IPS-11a (cell line): ENCODE data around the gene COL4A2.
"Not testable (repeated sequence)": the region's sequence is repeated elsewhere in the genome, so short reads cannot be mapped to it uniquely, and the experiment has no call there.

Source experiments
- H3K4me3 ChIP-seq: one replicate; pipeline ENCODE4 v1.5.1; 2013; ENCODE audit warnings: low read depth, low read length, control low read depth

The COL4A2 gene

DNA sequence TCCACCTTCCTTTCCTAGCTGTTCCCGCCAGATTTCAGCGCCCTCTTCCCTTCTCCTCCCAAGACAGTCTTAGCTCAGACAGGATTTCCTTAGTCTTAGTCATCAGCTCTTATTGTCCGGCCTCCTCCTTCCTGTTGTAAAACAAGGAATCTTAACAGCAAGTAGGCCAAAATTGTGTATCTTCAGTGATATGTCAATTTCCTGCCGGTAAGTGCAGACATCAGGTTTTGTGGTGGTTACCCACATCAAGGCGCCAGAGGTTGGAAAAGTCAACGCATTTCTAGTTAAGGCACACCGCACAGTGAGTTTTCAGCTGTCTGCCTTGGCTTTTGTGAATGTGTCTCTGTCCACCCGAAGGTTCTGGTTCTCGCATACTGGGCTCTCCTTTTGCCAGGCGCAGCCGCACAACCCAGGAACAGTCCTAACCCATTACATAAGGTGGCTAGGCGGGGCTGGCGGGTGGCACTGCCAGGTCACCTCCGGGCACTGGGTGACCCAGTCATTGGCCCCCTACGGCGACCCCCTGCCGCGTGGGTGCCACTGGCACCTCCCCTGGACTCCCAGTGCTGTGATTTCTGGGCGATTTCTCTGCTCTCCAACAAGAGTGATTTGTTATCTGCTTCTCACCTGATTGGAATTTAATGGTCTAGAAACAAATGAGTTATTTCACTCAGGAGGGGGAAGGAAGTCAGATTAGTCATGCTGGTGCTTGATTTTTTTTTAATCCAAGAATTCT lies 12.9 kb downstream of the COL4A2 start:
- no peak overlapping the region for H3K4me3 ChIP-seq

DNA sequence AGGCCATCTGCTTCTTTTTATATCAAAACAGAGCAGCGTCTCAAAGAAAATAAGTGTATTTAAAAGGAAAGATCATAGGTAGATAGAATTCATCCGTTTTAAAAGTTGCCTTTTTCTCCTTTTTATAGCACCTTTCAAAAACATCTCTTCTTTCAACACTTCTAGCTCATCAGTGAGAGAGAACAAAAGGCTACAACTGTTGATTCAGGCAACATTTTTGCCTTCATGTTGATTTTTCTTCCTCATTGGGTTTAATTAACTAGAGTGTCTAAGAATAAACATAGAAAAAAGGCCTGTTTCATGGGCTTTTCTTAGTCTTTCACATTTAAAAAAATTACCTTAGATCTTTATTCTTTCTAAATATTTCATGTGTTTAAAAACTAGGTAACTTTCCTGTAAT lies 13.6 kb downstream of the COL4A2 start:
- H3K4me3 ChIP-seq: no peak overlapping the region

DNA sequence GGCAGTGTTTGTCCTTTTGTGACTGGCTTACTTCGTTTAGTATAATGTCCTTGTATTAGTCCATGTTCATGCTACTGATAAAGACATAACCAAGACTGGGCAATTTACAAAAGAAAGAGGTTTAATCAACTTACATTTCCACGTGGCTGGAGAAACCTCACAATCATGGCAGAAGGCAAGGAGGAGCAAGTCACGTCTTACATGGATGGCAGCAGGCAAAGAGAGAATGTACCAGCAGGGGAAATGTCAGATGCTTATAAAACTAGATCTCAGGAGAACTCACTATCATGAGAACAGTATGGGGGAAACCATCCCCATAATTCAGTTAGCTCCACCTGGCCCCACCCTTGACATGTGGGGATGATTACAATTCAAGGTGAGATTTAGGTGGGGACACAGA lies 14.5 kb downstream of the COL4A2 start:
- not testable (repeated sequence) for H3K4me3 ChIP-seq

DNA sequence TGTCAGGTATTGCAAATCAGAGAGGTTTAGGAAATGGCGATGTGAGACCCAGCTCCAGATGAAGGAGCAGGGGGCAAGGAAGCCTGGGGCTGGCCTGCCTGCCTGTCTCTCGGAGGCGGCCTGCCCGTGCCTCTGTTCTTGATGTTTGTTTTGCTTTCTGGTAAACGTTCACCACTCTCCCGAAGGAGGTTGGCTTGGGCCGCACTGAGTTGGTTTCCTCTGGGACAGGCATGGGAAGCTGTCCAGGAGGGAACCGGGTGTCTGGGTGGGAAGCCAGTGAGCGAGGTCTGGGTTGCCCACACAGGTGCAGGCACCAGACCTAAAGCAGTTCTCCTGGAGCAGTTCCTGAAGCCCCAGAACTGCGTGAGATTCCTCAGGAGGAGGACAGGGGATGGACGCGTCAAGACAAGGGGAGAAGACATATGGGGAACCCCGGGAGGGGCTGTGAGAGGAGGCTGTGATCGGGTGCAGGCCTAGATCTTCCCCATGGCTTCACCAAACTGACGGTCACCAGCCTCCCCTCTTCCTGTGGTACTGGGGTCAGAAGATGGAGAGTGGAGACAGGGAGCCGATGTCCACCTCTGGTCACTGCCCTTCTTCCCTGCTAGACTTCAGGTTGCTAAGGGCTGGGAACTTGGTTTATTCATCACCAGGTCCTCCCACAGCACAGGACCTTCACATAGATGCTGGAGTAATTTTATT lies 15.2 kb downstream of the COL4A2 start:
- no peak overlapping the region for H3K4me3 ChIP-seq

DNA sequence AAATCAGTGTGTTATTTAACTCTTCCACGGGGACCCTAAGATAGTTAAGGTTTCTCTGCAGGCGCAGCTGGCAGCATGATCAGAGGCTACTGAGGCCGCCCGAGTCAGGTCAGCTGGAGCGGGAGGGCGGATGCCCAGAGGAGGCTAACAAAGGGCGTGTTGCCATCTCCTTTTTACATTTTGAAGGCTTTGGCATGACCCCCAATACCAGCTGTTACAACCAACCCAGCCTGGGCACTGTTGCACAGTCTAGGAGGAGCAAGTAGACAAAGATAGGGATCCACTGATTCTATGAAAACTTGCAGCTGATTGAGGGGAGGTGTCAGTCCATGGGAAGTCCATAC lies 15.7 kb downstream of the COL4A2 start:
- no peak overlapping the region for H3K4me3 ChIP-seq

DNA sequence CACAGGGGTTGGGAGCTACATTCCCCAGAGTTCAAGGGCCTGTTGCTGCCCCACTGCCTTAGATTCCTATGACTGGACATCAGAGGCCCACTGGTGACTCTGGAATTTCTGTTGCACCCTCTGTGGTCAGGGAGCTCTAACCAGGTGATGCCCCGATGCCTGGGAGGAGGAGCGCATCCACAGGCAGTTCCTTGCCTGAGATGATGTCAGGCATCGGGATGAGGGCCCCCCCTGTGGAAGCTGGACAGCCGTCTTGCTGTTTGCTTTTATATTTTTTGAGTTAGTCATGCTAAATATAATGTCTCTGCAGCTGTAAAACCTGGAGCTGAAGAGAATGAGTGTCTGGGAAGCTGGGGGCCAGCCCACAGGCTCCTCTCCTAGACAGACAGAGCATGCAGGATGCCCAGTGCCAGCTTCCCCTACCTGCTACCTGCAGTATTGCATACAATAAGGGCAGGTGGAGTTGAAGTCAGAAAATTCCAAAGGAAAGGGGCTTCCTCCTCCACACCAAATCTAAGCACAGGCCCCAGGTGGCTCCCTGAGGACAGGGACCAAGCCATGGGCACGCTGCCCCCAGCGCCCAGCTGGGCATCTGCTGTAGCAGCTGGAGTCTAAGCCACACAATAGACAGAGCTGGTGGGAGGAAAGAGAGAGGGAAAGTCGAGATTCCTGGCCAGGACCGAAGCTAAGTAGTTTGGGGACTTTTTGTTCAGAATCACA lies 16.2 kb downstream of the COL4A2 start:
- H3K4me3 ChIP-seq: no peak overlapping the region

DNA sequence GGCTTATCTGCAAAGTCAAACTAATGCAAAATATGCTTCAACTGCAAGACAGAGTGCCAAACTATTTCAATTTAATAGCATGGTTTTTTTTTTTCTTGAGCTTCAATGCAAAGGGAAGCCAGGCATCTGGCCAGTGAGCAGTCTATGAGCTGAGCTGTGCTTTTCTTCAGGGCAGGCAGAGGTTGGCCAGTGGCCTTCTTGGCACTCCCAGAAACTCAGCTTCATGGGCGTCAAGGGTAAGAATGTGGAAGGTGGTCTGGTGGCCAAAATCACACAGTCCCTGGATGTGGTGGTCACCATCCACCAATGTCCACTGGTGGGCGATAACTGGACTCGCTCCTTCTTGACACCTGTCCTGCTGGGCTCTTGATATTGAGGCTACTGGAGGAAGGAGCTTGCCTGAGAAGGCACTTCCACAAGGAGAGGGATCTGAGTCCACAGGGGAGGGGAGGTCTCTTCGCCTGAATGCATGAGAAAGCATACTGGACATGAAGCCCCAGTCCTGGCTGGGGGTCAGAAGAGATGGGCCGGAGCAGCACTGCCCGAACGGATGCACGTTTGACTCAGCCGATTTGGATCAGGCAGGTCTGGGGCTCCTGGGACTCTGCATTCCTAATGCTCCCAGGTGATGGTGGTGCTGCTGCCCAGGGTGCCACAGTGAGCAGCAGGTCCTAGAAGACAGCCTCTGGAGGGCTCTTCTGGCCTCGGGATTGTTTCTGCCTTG lies 17.1 kb downstream of the COL4A2 start:
- no peak overlapping the region for H3K4me3 ChIP-seq

DNA sequence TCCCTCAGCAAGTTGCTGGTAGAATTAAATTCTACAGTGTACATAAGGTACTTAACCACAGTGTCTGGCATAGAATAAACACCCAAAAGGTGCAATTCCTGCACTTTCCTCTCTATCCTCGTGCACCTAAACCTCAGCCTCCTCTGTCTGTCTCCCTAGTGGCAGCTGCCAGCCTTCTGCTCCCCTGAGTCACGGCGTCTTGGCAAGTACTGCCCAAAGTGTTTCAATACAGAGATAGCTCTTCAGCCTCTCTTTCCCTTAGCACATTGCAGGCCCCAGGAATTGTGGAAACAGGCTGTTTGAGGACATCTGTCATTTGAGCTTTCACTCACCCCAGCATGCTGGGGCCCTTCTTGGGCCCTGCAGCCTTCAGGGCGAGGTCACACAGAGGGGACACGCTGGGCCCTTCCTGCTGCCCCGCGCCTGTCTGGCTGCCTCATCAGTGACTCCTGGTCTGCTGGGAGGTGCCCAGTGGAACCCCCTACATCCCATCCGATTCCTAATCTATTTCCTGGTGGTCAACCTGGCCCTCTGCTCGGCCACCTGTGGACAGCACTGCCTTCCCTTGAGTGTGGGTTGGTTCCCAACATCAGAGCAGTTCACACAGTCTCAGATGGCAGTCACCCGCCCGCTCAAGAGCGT lies 19.3 kb downstream of the COL4A2 start:
- no peak overlapping the region for H3K4me3 ChIP-seq

DNA sequence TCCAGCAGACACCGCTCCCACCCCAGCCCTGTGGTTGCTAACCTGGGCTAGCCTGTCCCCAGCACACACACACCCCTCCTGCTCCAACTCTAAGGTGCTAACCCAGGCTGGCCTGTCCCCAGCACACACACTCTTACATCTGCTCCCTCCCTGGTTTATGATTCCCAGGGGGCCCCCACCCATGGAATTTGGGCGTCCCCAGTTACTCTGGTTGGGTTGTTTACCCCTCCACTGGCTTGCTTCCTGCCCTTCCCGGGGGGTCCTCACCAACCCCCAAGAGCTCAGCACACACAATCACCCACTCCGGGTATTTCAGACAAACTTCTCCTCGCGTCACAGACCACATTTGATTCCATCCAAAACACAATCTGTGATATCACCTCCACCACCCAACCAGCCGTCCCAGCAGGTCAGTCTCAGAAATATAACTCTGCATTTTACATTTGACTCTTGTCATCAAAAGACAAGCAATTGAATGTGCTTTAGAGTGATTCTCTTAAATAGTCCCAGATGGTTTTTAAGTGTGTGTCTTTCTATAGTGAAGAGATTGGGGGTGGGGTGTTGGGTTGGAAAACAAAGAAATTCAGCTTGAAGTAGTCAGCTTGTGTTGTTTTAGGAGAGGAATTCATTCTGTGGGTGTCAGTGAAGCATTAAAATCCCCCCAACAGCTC lies 20.1 kb downstream of the COL4A2 start:
- no peak overlapping the region for H3K4me3 ChIP-seq

DNA sequence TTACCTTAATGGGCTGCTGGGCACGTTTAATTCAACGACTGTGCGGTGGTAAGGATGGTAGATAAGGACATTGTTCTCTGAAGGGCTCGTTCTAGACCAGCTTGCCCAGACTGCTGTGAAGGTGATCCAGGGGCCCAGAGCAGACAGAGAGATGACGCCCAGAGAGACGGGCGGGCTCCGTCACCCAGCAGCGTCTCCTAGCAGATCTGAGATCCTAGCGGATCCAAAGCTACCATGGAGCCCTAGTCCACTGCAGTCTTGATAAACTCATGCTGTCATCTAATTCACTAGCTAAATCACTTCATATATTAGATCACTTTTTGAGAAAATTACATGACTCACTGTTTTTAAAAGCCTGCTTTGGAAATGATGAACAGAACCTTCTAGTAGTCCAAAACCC lies 21.5 kb downstream of the COL4A2 start:
- H3K4me3 ChIP-seq: no peak overlapping the region

DNA sequence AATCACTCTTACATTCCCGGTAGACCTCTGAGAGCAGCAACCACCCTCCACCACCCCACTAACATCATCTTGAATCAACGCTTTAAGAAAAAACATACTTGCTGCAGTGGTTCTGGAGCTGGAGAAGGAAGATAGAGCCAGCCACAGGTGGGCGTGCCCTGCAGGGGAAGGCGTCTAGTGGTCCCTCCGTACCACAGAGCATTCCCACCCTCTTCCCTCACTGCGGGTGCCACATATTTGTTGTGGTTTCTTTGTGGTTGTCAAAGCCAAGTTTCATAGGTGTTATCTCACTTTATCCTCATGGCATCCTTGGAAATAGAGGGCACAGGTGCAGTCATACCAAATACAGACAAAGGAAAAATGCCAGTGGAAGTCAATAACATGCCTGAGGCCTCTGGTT lies 22.2 kb downstream of the COL4A2 start:
- H3K4me3 ChIP-seq: no peak overlapping the region

DNA sequence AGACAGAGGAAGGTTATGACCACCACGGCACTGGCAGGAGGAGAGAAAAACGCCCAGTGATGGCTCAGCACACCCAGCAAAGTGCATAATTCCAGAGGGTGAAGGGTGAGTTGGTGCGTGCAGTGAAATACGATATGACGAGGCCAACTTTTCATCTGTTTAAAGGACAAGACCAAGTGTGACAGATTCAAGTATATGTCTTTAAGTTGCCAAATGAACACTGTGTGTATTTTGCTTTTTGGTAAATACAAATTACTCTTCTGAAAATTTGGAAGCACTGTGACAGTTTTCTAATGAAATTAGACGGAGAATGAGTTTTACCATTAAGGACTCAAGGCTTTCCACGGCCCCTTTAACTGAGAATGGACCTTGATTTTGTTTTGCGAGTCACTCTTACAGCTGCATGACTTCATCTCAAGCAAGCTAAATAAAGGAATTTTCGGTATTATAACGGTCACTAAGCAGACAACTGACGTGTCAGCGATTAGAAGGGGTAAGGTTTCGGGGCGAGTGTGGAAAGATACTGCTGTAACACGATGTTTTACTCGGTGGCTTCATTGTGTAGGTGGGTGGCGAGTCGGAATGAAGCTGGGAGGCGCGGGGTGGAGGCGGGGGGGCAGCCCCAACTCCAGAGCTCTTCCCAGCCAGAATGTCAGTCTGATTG lies 22.8 kb downstream of the COL4A2 start:
- H3K4me3 ChIP-seq: no peak overlapping the region

DNA sequence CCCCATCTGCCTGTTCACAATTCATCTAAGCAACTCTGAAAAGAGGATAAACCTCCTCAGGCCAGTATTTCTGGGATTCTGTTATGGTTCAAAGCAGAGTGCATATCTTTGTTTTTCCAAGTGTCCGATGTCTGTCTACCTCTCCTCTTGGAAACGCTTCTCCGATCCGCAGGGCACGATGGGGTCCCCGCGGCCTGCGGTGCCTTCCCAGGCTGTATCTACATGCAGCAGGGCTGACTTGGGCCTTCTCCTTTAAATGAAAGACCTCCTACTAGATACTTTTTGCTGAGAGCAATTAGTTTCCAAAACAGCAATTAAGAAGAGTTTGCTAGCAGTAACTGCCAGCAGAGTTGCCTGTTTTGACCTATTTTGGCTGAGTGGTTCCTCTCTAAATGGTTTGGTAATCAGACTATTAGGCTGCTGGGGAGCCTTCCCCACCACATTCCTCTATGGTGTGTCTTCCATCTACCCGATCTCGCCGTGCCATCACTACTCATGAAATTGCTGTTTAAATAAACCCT lies 23.5 kb downstream of the COL4A2 start:
- H3K4me3 ChIP-seq: no peak overlapping the region

DNA sequence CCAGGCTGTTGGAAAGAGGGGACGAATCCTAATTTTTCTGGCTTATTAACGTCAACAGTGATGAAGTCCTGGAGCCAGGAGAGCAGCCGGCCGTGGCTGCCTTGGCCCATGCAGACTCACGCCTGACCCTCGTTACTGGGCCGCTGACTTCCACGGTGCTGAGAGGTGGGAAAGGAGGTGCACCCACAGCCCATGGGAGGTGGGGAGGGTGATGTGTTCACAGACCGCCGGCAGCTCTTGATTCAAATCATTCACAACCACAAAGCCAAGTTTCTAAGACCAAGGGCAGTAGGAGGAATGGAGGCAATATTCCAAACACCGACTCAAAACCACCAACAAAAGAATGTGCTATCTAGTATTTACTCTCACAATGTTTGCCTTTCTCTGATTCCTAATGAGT lies 24.3 kb downstream of the COL4A2 start:
- H3K4me3 ChIP-seq: no peak overlapping the region

DNA sequence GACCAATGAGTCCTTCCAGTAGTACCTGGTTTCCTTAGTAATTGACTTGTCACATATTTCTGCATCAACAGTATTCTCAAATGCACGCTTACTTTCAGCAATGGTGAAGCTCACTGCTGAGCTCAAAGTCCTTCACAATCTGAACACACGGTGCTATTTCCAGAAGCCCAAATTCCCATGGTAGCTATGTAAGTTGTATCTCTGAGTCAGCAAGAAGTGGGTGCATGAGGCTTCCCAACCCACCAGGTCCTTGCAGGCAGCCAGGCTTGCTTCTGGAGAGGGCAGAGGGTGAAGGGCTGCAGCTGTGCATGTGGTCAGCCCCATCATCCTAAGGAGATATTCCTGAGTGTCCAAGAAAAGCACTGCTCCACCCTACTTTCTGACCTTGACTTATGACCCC lies 25.7 kb downstream of the COL4A2 start:
- H3K4me3 ChIP-seq: no peak overlapping the region

DNA sequence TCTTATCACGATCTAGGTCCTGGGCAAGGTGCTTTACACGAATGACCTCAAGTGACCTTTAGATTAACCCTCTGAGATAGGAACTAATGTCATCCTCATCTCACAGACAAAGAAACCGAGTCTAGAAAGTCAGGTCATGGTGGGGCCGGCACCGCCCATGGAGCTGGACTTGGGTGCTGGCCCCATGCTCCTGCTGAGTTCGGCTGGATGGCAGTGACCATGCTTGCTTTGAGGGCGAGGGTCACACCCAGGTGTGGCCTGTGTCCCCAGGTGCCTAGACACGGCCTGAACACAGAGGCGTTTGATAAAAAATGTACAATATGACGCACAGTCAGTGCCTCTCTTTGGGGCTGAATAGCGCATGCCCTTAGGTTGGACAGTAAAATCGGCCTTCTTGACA lies 26.8 kb downstream of the COL4A2 start:
- H3K4me3 ChIP-seq: no peak overlapping the region

DNA sequence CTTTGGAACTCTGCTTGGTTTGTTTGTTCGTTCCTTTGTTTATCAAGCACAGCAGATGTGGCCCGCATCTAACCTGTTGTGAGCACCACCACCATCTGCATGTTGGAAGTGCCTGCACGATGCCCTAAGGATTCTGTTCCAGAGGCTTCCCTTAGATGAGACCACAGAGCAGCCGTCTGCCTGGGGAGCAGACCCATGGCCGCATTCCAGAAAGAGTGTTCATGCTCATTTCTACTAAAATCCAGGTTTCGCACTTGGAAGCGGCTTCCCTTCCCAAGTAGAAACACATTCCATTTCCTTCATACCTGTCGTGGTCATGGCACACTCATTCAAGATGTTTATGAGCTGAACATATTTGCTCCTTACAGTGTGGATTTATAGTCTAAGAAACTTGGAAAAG lies 27.2 kb downstream of the COL4A2 start:
- H3K4me3 ChIP-seq: no peak overlapping the region

DNA sequence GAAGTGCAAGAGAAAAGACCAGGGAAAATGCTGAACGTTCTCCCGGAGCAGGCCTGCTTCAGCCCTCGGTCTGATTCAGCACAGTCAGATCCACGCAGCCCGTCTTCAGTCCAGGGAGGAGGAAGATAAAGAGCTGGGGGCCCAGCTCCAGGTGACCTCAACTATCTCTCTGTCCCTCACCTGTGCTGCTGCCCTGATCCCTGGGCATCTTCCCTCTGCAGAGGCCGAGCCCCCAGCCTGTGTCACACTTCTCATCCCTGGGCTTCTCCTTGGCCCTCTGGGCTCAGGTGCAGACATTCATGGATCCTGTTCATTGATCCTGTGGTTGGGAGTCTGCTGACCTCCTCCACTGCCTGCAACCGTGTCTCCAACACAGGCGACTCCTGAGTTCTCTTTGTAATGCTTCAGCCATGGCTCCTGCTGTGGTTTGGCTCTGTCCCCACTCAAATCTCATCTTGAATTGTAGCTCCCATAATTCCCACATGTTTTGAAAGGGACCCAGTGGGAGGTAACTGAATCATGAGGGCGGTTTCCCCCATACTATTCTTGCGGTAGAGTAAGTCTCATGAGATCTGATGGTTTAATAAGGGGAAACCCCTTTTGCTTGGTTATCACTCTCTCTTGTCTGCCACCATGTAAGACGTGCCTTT lies 27.9 kb downstream of the COL4A2 start:
- no peak overlapping the region for H3K4me3 ChIP-seq

DNA sequence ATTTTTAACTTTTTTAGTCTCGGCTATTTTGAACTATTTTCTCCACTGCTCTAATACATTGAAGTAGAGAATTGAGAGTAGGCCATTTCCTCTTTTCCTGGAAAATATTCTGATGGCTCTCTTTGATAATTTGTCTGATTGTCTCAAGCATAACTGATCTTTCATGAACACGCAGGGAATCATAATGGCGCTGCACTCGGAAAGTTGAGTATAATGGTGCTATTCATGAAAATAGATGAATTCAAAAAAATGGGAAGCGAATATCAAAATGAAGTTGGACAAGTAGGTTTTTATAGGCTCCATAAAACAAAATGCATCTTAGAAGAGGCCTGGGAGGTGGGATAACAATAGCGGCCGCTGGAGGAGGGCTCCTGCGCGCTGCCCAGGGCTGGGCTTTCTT lies 29.0 kb downstream of the COL4A2 start:
- no peak overlapping the region for H3K4me3 ChIP-seq
